Measurements from ENCODE around the gene OR5C1. TPM values are rescaled to one million over a fixed set of nuclear protein-coding genes. Genes with fewer than 3 reads are reported as not detected.
"Not testable (repeated sequence)": the region's sequence is repeated elsewhere in the genome, so short reads cannot be mapped to it uniquely, and the experiment has no call there.

OR5C1 gene
- polyA plus RNA-seq, 12 donors, result not detected

DNA sequence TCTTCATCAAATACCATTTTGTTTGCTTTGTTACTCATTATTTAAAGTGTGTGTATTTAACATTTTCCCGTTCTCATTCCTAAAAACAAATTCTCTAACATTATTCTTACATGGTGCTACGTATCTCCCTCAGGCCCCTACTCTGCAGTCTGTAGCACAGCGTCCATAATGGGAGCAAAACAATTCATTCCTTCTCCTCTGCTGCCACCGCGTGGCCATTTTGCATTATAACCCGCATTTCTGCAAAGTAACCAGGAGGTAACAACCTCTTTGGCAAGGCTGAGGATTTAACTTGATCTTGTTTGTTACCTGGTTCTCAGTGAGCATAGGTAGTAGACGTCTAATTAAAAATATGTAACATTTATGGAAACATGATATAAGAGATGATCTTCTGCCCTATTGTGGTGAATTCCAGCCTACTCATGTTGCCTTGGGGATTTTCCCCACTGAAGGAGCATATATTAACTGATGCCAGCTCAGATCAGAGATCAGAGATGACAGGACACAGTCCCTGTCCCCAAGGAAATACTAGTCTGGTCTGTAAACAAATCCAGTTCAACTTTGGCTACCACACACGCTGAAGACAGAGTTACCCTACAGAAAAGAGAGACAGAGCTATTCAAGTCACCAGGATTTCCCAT is 21.7 kb downstream of the OR5C1 start:
- peak; percentile 78 for DNase-seq

GRCh38 chr9:122812736-122813135 is 24.0 kb downstream of the OR5C1 start:
- no peak for DNase-seq

GRCh38 chr9:122814545-122814944 is 25.8 kb downstream of the OR5C1 start:
- no peak for DNase-seq

- DNase-seq, result no peak
Observed at GRCh38 chr9:122815544-122815943, 26.8 kb downstream of the OR5C1 start.

- DNase-seq, result no peak
Observed at GRCh38 chr9:122816163-122816867, 27.6 kb downstream of the OR5C1 start.

DNA sequence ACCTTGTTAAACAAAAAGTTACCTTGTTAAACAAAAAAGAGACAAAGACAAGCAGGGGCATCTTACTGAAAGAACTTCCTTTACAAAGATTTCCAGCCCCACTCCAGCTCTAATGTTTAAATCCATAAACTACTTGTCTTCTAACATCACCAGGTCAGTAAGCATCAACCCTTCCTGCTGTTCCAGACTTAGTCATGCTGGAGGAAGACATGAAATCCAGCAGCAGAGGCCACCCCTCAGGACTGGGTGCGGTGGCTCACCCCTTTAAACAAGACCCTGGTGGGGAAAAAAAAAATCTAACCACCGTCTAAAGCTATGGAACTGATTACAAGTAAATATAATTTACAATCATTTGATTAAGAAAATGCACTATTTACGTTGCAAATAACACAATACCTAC is 30.6 kb downstream of the OR5C1 start:
- no peak for DNase-seq

DNA sequence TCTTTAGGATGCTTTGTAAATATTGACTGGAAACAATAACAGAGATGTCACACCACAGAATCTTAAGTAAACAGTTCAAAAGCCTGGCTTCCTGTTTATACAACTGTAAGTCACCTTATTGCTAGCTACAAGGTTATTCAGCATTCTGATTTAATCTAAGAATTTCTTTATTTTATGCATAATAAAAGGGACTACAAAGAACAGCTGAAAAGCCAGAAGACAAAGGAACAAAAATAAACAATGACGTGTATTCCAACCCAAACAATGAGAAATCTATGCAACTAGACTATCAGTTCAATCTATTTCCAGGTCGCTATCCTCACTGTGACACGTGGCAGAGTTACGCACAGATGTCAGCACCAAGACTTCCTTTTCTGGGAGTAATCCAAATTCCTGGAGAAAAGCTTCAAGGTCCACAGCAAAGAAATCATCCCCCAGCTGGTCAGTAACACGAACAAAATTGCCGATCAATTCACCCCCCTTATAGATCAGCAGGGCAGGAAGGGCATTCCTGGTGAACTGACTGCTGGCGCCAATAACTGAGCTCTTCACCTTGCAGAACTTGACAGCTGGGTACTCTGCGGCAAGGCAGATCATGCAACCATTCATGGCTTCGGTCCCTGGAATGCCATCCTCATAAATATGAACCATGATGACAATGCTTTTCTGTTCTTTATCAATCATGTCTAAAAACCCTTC is 31.2 kb downstream of the OR5C1 start:
- DNase-seq, result no peak

GRCh38 chr9:122820490-122820845 is 31.7 kb downstream of the OR5C1 start:
- DNase-seq, result no peak

GRCh38 chr9:122821278-122821943 is 32.7 kb downstream of the OR5C1 start:
- DNase-seq, result no peak

DNA sequence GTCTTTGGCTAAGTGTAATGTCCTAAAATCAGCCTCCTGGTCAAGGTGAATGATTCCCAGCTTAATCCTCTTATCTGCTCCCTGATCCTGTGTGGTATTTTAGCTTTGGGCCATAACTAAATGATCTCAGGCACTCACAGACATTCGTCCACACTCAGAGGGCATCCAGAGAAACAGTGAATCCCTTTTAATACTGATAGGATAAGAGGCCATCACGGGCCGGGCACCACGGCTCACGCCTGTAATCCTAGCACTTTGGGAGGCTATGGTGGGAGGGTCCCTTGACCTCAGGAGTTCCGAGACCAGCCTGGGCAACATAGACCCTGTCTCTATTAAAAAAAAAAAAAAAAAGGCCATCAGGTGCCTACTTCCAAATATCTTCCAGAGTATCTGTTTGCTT is 33.3 kb downstream of the OR5C1 start:
- no peak for DNase-seq

DNA sequence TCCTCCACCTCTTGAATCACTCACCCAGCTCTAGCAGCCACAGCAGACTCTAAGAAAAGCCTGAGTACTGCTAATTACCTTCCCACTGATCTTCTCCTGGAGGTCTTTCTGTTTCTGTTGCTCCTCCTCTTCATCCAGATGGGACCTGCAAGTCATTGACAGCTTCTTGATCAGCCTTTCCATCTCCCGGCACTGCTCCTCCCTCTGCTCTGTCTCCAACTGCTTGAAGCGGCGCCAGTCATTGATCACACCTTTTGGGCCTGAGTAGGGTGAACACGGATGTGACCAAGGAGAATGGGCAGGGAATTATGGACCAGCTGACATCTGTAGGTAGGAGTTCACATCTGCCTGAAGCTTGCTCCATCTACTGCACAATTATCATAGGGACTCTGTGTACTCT is 34.2 kb downstream of the OR5C1 start:
- no peak for DNase-seq

- no peak for DNase-seq
Observed at GRCh38 chr9:122827761-122828093, 39.0 kb downstream of the OR5C1 start.

DNA sequence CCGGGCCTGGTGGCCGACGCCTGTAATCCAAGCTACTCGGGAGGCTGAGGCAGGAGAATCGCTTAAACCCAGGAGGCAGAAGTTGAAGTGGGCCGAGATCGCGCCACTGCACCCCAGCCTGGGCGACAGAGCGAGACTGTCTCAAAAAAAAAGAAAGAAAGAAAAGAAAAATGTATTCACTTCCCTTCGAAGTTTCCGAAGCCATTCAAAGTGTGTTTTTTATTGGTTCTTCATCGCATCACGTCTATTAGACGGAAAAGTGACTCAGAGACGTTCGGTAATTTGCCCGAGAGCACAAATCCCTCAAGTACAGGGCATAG is 40.2 kb downstream of the OR5C1 start:
- DNase-seq, result not testable (repeated sequence)

- no peak for DNase-seq
Observed at GRCh38 chr9:122832194-122832593, 43.5 kb downstream of the OR5C1 start.

- DNase-seq, result no peak
Observed at GRCh38 chr9:122835313-122835731, 46.6 kb downstream of the OR5C1 start.

DNA sequence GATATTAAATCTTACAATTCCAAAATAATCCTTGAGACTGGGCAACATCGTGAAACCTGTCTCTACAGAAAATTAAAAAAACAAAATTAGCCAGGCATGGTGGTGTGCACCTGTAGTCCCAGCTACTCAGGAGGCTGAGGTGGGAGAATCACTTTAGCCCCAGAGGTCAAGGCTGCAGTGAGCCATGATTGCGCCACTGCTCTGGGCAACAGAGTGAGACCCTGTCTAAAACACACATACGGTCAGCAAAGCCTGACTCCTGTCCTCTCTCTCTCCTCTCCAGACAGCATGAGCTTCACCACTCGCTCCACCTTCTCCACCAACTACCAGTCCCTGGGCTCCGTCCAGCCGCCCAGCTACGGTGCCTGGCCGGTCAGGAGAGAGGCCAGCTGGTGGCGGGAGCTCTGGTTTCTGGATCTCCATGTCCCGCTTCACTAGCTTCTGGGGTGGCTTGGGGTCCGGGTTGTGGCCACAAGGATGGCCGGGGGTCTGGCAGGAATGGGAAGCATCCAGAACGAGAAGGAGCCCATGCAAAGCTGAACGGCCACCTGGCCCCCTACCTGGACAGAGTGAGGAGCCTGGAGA is 48.6 kb downstream of the OR5C1 start:
- DNase-seq, result no peak

DNA sequence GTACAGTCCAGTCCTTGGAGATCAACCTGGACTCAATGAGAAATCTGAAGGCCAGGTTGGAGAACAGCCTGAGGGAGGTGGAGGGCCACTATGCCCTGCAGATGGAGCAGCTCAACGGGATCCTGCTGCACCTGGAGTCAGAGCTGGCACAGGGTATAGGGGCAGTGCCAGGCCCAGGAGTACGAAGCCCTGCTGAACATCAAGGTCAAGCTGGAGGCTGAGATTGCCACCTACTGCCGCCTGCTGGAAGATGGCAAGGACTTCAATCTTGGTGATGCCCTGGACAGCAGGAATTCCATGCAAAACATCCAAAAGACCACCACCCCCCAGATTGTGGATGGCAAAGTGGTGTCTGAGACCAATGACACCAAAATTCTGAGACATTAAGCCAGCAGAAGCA is 49.7 kb downstream of the OR5C1 start:
- not testable (repeated sequence) for DNase-seq

Other genes starting within 250 kb of the OR5C1 start
- not detected for gene OR1N2, start 235.8 kb upstream of the OR5C1 start, polyA plus RNA-seq (ENCODE audit: insufficient read length in 12 of 12)
- gene OR1L8, start 205.5 kb upstream of the OR5C1 start, polyA plus RNA-seq (ENCODE audit: insufficient read length in 12 of 12), result under 1 TPM in 10 of 12 donors, not detected in 2; 0.07 to 0.27 (median 0.14) TPM
- gene OR1Q1, start 174.2 kb upstream of the OR5C1 start, polyA plus RNA-seq (ENCODE audit: insufficient read length in 12 of 12), result not detected
- not detected for gene OR1B1, start 131.3 kb upstream of the OR5C1 start, polyA plus RNA-seq (ENCODE audit: insufficient read length in 12 of 12)
- gene OR1L1, start 127.2 kb upstream of the OR5C1 start, polyA plus RNA-seq (ENCODE audit: insufficient read length in 12 of 12), result not detected
- not detected for gene OR1L3, start 113.8 kb upstream of the OR5C1 start, polyA plus RNA-seq (ENCODE audit: insufficient read length in 12 of 12)
- not detected for gene OR1L4, start 64.9 kb upstream of the OR5C1 start, polyA plus RNA-seq (ENCODE audit: insufficient read length in 12 of 12)
- gene OR1L6, start 46.6 kb upstream of the OR5C1 start, polyA plus RNA-seq (ENCODE audit: insufficient read length in 12 of 12), result not detected
- gene OR1K1, start 11.2 kb downstream of the OR5C1 start, polyA plus RNA-seq (ENCODE audit: insufficient read length in 12 of 12), result not detected
- 10 to 100 TPM in 11 of 12 donors, not detected in 1; 16.1 to 29.0 (median 21.0) TPM for gene PDCL, start 39.7 kb downstream of the OR5C1 start, polyA plus RNA-seq (ENCODE audit: insufficient read length in 12 of 12)
- gene RC3H2, start 116.4 kb downstream of the OR5C1 start, polyA plus RNA-seq (ENCODE audit: insufficient read length in 12 of 12), result 10 to 100 TPM in 11 of 12 donors, not detected in 1; 30.4 to 42.4 (median 32.0) TPM
- gene ZBTB6, start 124.4 kb downstream of the OR5C1 start, polyA plus RNA-seq (ENCODE audit: insufficient read length in 12 of 12), result 10 to 100 TPM in 9 of 12 donors, 1 to 10 TPM in 2, not detected in 1; 9.0 to 13.7 (median 12.0) TPM
- 10 to 100 TPM in 7 of 12 donors, 1 to 10 TPM in 4, not detected in 1; 8.8 to 11.3 (median 10.6) TPM for gene ZBTB26, start 142.6 kb downstream of the OR5C1 start, polyA plus RNA-seq (ENCODE audit: insufficient read length in 12 of 12)
- 10 to 100 TPM in 11 of 12 donors, not detected in 1; 20.9 to 63.0 (median 39.2) TPM for gene RABGAP1, start 152.1 kb downstream of the OR5C1 start, polyA plus RNA-seq (ENCODE audit: insufficient read length in 12 of 12)
- under 1 TPM in 7 of 12 donors, not detected in 5; 0.14 to 0.77 (median 0.33) TPM for gene GPR21, start 244.7 kb downstream of the OR5C1 start, polyA plus RNA-seq (ENCODE audit: insufficient read length in 12 of 12)

All from muscle of arm (tissue), 12 donors.